RCC 7860 (cell line): ENCODE results near the gene TET2.
A peak's percentile ranks its signal among the peaks of the same experiment; 100 is the strongest.

Experiments
- DNase-seq: peaks from one replicate; pipeline ENCODE4 v3.0.0-alpha.2; 2015; ENCODE audit warnings: low spot score
- FAIRE-seq: peaks from 2 replicates; lab custom pipeline; 2012; peaks lifted over from hg19 to GRCh38; lab: Jason Lieb, UNC

TET2 gene

GRCh38 chr4:105139646-105140045, 7.0 kb upstream of the TET2 start:
- DNase-seq = no peak
- FAIRE-seq = no peak

- FAIRE-seq = peak; percentile 47
These were observed 5.8 kb upstream of the TET2 start for GRCh38 chr4:105140684-105141490.

GRCh38 chr4:105145156-105145902, 1.3 kb upstream of the TET2 start:
- DNase-seq (no peak), FAIRE-seq (no peak)

More at GRCh38 chr4:105140684-105141490, 5.8 kb upstream of the TET2 start:
- DNase-seq = no peak

GRCh38 chr4:105145903-105146275, 787 bp upstream of the TET2 start:
- no peak for FAIRE-seq
- DNase-seq = no peak

GRCh38 chr4:105147016-105147552, 408 bp downstream of the TET2 start:
- no peak for FAIRE-seq

GRCh38 chr4:105147553-105148161, 981 bp downstream of the TET2 start:
- DNase-seq (peak; percentile 14), FAIRE-seq (no peak)

More at GRCh38 chr4:105147016-105147552, 408 bp downstream of the TET2 start:
- DNase-seq = peak; percentile 6

GRCh38 chr4:105148356-105148755, 1.7 kb downstream of the TET2 start:
- DNase-seq = no peak
- FAIRE-seq = no peak

- DNase-seq (no peak), FAIRE-seq (peak; percentile 73)
These were observed 2.1 kb downstream of the TET2 start for GRCh38 chr4:105148776-105149175.

GRCh38 chr4:105149771-105150170, 3.1 kb downstream of the TET2 start:
- FAIRE-seq (no peak), DNase-seq (no peak)

GRCh38 chr4:105150503-105150902, 3.8 kb downstream of the TET2 start:
- no peak for DNase-seq
- no peak for FAIRE-seq

- no peak for DNase-seq
- no peak for FAIRE-seq
These were observed 7.1 kb downstream of the TET2 start for GRCh38 chr4:105153749-105154148.

GRCh38 chr4:105154576-105154975, 7.9 kb downstream of the TET2 start:
- FAIRE-seq (no peak), DNase-seq (no peak)

GRCh38 chr4:105155426-105155825, 8.8 kb downstream of the TET2 start:
- no peak for FAIRE-seq
- no peak for DNase-seq

- no peak for FAIRE-seq
- DNase-seq = no peak
These were observed 12.2 kb downstream of the TET2 start for GRCh38 chr4:105158837-105159236.

- FAIRE-seq (no peak), DNase-seq (no peak)
These were observed 15.6 kb downstream of the TET2 start for GRCh38 chr4:105162123-105162796.

GRCh38 chr4:105164548-105164947, 17.9 kb downstream of the TET2 start:
- no peak for DNase-seq
- FAIRE-seq = no peak

GRCh38 chr4:105166066-105166465, 19.4 kb downstream of the TET2 start:
- FAIRE-seq (peak; percentile 7), DNase-seq (no peak)

- no peak for DNase-seq
- FAIRE-seq = no peak
These were observed 24.0 kb downstream of the TET2 start for GRCh38 chr4:105170711-105171110.

- DNase-seq = no peak
- FAIRE-seq = no peak
These were observed 25.2 kb downstream of the TET2 start for GRCh38 chr4:105171912-105172311.

- no peak for DNase-seq
- FAIRE-seq = no peak
These were observed 27.4 kb downstream of the TET2 start for GRCh38 chr4:105174098-105174497.
